Measurements from ENCODE around the gene IGF2R.

The IGF2R gene

DNA sequence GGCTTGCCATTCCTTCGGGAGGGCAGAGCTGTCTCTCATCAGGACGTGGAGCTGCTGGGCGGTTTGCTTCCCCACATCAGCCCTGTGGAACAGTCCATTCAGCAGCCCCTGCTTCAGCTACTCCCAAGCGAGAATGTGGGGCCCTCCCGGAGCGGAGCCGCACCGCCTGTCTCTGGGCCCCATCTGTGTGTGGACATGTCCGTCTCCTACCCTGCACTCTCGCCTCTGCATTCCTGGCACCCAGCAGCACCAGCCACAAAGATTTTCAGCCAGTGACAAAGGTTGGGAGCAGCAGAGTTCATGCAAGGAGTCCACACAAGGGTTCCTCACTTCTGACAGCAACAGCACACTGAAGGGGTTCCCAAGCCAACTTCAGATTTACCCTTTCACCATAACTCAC is 123.7 kb downstream of the IGF2R start:
- TF ChIP-seq, protein P1, sequence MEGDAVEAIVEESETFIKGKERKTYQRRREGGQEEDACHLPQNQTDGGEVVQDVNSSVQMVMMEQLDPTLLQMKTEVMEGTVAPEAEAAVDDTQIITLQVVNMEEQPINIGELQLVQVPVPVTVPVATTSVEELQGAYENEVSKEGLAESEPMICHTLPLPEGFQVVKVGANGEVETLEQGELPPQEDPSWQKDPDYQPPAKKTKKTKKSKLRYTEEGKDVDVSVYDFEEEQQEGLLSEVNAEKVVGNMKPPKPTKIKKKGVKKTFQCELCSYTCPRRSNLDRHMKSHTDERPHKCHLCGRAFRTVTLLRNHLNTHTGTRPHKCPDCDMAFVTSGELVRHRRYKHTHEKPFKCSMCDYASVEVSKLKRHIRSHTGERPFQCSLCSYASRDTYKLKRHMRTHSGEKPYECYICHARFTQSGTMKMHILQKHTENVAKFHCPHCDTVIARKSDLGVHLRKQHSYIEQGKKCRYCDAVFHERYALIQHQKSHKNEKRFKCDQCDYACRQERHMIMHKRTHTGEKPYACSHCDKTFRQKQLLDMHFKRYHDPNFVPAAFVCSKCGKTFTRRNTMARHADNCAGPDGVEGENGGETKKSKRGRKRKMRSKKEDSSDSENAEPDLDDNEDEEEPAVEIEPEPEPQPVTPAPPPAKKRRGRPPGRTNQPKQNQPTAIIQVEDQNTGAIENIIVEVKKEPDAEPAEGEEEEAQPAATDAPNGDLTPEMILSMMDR (IDR thresholded peaks at IDR 0.05; ENCODE audit: insufficient read depth, low read depth, low read length, missing control alignments): no peak
- no peak for DNase-seq (ENCODE audit: low read depth)
- H3K4me3 ChIP-seq (ENCODE audit: low read length): no peak overlapping the region

DNA sequence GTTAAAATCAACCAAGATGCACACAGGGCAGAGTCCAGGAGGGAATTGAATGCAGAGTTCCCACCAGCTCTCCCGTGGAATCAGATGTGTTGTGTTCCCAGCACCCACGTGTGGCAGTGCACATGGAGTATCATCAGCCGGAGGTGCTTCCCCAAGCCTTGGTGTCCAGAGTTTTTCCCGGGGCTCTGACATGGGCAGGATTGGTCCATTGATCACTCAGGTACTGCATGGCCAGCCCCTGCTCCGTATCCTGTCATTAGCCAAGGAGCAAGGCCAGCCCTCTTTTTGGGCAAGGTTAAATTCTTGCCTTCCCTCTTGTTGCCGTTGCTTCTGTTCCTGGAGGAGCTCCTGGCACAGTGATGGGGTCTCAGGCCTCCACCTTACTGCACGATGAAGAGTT is 124.2 kb downstream of the IGF2R start:
- DNase-seq (ENCODE audit: low read depth): no peak
- TF ChIP-seq, protein P1 (IDR thresholded peaks at IDR 0.05; ENCODE audit: insufficient read depth, low read depth, low read length, missing control alignments): no peak
- H3K4me3 ChIP-seq (ENCODE audit: low read length): no peak overlapping the region

DNA sequence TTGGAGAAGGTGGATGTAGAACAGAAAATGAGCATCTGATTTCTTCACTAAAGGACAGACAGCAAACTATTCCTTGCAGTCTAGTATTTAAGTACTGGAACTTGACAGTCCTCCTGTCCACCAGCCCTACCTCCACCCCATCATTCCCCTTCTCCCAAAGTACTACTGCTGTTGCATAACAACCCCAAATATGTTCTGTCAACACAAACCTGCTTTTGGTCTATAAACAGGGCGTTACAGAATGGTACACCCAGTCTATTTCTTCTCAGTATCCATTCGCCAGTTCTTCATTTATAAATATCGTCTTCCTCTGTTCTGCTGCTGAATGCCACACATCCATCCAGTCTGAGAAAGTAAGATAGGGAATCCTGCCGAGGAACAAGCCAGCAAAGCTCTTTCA is 125.1 kb downstream of the IGF2R start:
- H3K4me3 ChIP-seq (ENCODE audit: low read length): no peak overlapping the region
- TF ChIP-seq, protein P1 (IDR thresholded peaks at IDR 0.05; ENCODE audit: insufficient read depth, low read depth, low read length, missing control alignments): no peak
- no peak for DNase-seq (ENCODE audit: low read depth)

DNA sequence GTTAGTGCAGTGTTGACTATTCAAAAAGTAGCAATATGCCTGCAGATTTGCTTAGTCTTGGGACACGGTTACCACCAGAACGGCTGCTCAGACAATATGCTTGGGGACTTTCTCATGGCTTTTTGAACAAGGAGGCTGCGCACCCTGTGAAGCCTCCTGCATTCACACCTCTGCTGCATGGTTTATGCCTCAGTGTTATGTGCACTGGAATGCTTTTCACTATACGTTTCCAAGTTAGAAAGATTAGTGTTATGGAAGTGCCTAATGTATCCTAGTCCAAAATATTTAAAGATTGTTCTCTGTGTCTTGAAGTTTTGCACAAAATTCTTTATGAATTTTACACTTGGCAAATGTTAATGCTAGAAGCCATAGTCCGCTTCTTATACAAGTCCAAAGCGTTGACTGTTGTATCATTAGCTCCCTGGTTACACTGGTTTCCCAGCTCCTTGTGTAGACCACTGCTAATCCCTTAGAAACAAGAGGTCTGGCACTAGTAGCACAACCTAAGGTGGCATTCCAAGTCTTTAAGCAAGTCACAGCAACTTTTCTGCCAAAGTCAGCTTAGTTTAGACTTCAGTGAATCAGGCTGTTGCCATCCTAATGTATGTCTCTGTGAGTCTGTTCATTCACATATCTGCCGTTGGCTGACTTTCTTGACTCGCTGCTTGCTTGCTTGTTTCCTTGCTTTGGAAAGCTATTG is 126.4 kb downstream of the IGF2R start:
- no peak for DNase-seq (ENCODE audit: low read depth)
- TF ChIP-seq, protein P1 (IDR thresholded peaks at IDR 0.05; ENCODE audit: insufficient read depth, low read depth, low read length, missing control alignments): no peak
- H3K4me3 ChIP-seq (ENCODE audit: low read length): no peak overlapping the region

DNA sequence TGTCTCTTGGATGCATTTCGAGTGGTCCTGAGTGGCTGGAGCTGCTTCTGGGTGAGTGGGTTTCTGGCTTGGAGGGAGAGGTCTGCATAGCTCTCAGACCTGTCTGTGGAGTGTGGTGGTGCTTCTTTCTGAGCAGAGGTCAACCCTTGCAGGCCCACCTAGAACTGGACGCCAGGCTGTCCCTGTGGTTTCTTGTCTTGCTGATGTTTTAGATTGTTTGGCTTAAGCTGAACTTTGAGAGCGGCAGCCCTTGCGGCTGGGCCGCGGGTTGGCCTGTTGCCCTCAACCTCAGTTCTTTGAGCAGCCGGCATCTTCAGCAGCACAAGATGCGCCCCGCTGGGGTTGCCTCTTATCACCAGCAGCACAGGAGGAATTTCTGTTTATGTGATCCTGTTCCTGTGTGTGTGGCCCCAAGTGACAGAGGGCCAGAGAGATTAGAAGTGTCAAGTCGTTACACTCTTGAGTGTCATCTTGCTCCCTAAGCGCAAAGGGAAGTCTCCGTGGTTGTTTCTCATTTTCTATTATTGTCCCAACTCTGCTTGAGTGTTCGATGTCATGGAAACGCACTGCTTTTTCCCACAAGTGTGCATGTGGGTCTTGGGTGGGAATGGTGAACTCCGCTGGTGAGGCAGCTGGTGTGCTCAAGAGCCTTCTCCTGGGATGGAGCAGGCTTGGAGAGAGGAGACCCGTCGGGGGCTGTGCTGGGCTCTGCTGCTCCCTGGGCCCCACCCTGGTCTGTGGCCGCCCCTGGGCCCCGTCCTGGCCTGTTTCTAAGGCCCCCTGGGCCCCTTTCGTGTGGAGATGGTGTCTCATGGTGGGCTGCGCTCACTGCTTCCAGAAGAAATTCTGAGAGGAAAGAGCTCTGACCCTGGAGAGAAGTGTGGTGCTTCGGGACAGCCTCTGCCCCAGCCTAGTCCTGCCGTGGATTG is 132.7 kb downstream of the IGF2R start:
- H3K4me3 ChIP-seq (ENCODE audit: low read length): no peak overlapping the region
- TF ChIP-seq, protein P1 (IDR thresholded peaks at IDR 0.05; ENCODE audit: insufficient read depth, low read depth, low read length, missing control alignments): no peak
- no peak for DNase-seq (ENCODE audit: low read depth)

DNA sequence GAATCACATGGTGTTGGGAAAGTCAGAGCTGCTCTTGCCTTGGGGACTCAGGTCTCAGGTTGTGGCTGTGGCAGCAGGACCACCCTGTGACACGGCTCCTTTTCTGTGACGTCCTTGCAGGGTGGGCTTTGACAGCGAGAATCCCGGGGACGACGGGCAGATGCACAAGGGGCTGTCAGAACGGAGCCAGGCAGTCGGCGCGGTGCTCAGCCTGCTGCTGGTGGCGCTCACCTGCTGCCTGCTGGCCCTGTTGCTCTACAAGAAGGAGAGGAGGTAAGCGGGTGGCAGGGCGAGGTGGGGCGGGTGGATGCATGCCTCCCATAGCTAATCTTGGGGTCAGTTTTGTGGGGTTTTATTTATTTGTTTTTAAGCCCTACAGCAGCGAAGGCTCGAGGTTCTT is 133.5 kb downstream of the IGF2R start:
- no peak for DNase-seq (ENCODE audit: low read depth)
- TF ChIP-seq, protein P1 (IDR thresholded peaks at IDR 0.05; ENCODE audit: insufficient read depth, low read depth, low read length, missing control alignments): no peak
- H3K4me3 ChIP-seq (ENCODE audit: low read length): no peak overlapping the region
